Neuron (in vitro differentiated cells): Measurements from ENCODE around the gene AP2A1.

Source experiments
- H2AFZ ChIP-seq: one replicate; pipeline ENCODE4 v1.6.1; 2013; ENCODE audit warnings: low read depth, mild to moderate bottlenecking, inconsistent platforms, low read length, moderate library complexity
- H3K27me3 ChIP-seq: one replicate; pipeline ENCODE4 v1.6.1; 2013; ENCODE audit warnings: low read length; ENCODE audit not compliant: insufficient read depth
- H3K36me3 ChIP-seq: one replicate; pipeline ENCODE4 v1.6.1; 2013; ENCODE audit warnings: low read length; ENCODE audit not compliant: insufficient read depth
- H3K4me1 ChIP-seq: one replicate; pipeline ENCODE4 v1.6.1; 2013; ENCODE audit warnings: low read length; ENCODE audit not compliant: insufficient read depth
- H3K4me3 ChIP-seq: 2 replicates; pipeline ENCODE4 v1.5.1; 2013; ENCODE audit warnings: mild to moderate bottlenecking, low read length, moderate library complexity
- H3K9me3 ChIP-seq: one replicate; pipeline ENCODE4 v1.6.1; 2013; ENCODE audit warnings: low read length

Gene AP2A1

GRCh38 chr19:49772850-49773432 lies 6.1 kb downstream of the AP2A1 start:
- Histone ChIP-seq H3K36me3 (no peaks in the 10 kb centered on the region), H3K9me3 (no peaks in the 10 kb centered on the region), H3K4me1 (peaks cover 7% of the 10 kb centered on the region), H2AFZ (no peak overlapping the region), H3K27me3 (no peaks in the 10 kb centered on the region), H3K4me3 (no peak overlapping the region)

GRCh38 chr19:49773663-49774350 lies 7.0 kb downstream of the AP2A1 start:
- H3K27me3 ChIP-seq = no peaks in the 10 kb centered on the region
- H3K4me1 ChIP-seq = no peaks in the 10 kb centered on the region
- no peaks in the 10 kb centered on the region for H3K9me3 ChIP-seq
- H3K36me3 ChIP-seq = no peaks in the 10 kb centered on the region
- H2AFZ ChIP-seq = no peak overlapping the region
- H3K4me3 ChIP-seq = no peak overlapping the region

- no peaks in the 10 kb centered on the region for H3K27me3 ChIP-seq
- H3K4me1 ChIP-seq = no peaks in the 10 kb centered on the region
- no peaks in the 10 kb centered on the region for H3K9me3 ChIP-seq
- no peak overlapping the region for H2AFZ ChIP-seq
- no peaks in the 10 kb centered on the region for H3K36me3 ChIP-seq
- H3K4me3 ChIP-seq = no peak overlapping the region
These were observed 8.2 kb downstream of the AP2A1 start for GRCh38 chr19:49774969-49775368.

- Histone ChIP-seq H3K9me3 (no peaks in the 10 kb centered on the region), H3K36me3 (peaks cover 2% of the 10 kb centered on the region), H3K4me1 (no peaks in the 10 kb centered on the region), H3K4me3 (no peak overlapping the region), H3K27me3 (no peaks in the 10 kb centered on the region), H2AFZ (no peak overlapping the region)
These were observed 9.1 kb downstream of the AP2A1 start for GRCh38 chr19:49775742-49776370.

- no peak overlapping the region for H3K4me3 ChIP-seq
These were observed 9.6 kb downstream of the AP2A1 start for GRCh38 chr19:49776371-49776764.

GRCh38 chr19:49779731-49780555 lies 13.1 kb downstream of the AP2A1 start:
- Histone ChIP-seq H3K9me3 (no peaks in the 10 kb centered on the region), H3K4me1 (no peaks in the 10 kb centered on the region), H3K36me3 (peaks cover 23% of the 10 kb centered on the region), H3K27me3 (no peaks in the 10 kb centered on the region), H3K4me3 (no peak overlapping the region), H2AFZ (no peak overlapping the region)

More at GRCh38 chr19:49776371-49776764, 9.6 kb downstream of the AP2A1 start:
- no peak overlapping the region for H2AFZ ChIP-seq
- H3K36me3 ChIP-seq = peaks cover 2% of the 10 kb centered on the region
- no peaks in the 10 kb centered on the region for H3K9me3 ChIP-seq
- no peaks in the 10 kb centered on the region for H3K4me1 ChIP-seq
- H3K27me3 ChIP-seq = no peaks in the 10 kb centered on the region

- Histone ChIP-seq H3K4me3 (no peak overlapping the region), H2AFZ (no peak overlapping the region), H3K36me3 (peaks cover 28% of the 10 kb centered on the region), H3K4me1 (no peaks in the 10 kb centered on the region), H3K27me3 (no peaks in the 10 kb centered on the region), H3K9me3 (no peaks in the 10 kb centered on the region)
These were observed 14.1 kb downstream of the AP2A1 start for GRCh38 chr19:49780861-49781260.

- H3K4me1 ChIP-seq = no peaks in the 10 kb centered on the region
- peaks cover 31% of the 10 kb centered on the region for H3K36me3 ChIP-seq
- H3K9me3 ChIP-seq = no peaks in the 10 kb centered on the region
- no peaks in the 10 kb centered on the region for H3K27me3 ChIP-seq
- H2AFZ ChIP-seq = no peak overlapping the region
- no peak overlapping the region for H3K4me3 ChIP-seq
These were observed 14.6 kb downstream of the AP2A1 start for GRCh38 chr19:49781394-49781793.

GRCh38 chr19:49782515-49782914 lies 15.7 kb downstream of the AP2A1 start:
- Histone ChIP-seq H3K27me3 (no peaks in the 10 kb centered on the region), H3K4me3 (no peak overlapping the region), H3K36me3 (peaks cover 35% of the 10 kb centered on the region), H3K9me3 (no peaks in the 10 kb centered on the region), H2AFZ (no peak overlapping the region), H3K4me1 (no peaks in the 10 kb centered on the region)

- Histone ChIP-seq H3K4me3 (no peak overlapping the region), H3K27me3 (no peaks in the 10 kb centered on the region), H3K36me3 (peaks cover 54% of the 10 kb centered on the region), H3K9me3 (no peaks in the 10 kb centered on the region), H2AFZ (no peak overlapping the region), H3K4me1 (no peaks in the 10 kb centered on the region)
These were observed 19.6 kb downstream of the AP2A1 start for GRCh38 chr19:49786376-49786820.

GRCh38 chr19:49787746-49788145 lies 20.9 kb downstream of the AP2A1 start:
- Histone ChIP-seq H3K4me1 (no peaks in the 10 kb centered on the region), H3K27me3 (no peaks in the 10 kb centered on the region), H3K4me3 (no peak overlapping the region), H3K9me3 (no peaks in the 10 kb centered on the region), H3K36me3 (peaks cover 52% of the 10 kb centered on the region), H2AFZ (no peak overlapping the region)

GRCh38 chr19:49788857-49789256 lies 22.1 kb downstream of the AP2A1 start:
- H3K9me3 ChIP-seq = no peaks in the 10 kb centered on the region
- no peaks in the 10 kb centered on the region for H3K27me3 ChIP-seq
- no peak overlapping the region for H2AFZ ChIP-seq
- H3K36me3 ChIP-seq = peaks cover 51% of the 10 kb centered on the region
- H3K4me3 ChIP-seq = no peak overlapping the region
- no peaks in the 10 kb centered on the region for H3K4me1 ChIP-seq

GRCh38 chr19:49790866-49791265 lies 24.1 kb downstream of the AP2A1 start:
- peaks cover 55% of the 10 kb centered on the region for H3K36me3 ChIP-seq
- no peaks in the 10 kb centered on the region for H3K9me3 ChIP-seq
- no peak overlapping the region for H2AFZ ChIP-seq
- no peaks in the 10 kb centered on the region for H3K27me3 ChIP-seq
- H3K4me3 ChIP-seq = no peak overlapping the region
- no peaks in the 10 kb centered on the region for H3K4me1 ChIP-seq
